Testis (tissue), 3 donors: Measurements from ENCODE around the gene COPS9. TPM values are rescaled to one million over a fixed set of nuclear protein-coding genes. Genes with fewer than 3 reads are reported as not detected.

Experiments used
- DNase-seq: peaks from one replicate; pipeline ENCODE4 v3.0.0-alpha.2; 2019
- H3K27ac ChIP-seq, 2 donors: fragments of 200-600 bp; sonication (generic); one replicate each; pipeline ENCODE4 v1.5.1; 2019
- H3K27me3 ChIP-seq: fragments of 200-600 bp; sonication (generic); one replicate; pipeline ENCODE4 v1.5.1; 2019
- H3K36me3 ChIP-seq: fragments of 200-600 bp; sonication (generic); one replicate; pipeline ENCODE4 v1.5.1; 2017; ENCODE audit warnings: low read depth; ENCODE audit errors: missing control alignments
- H3K4me1 ChIP-seq: fragments of 200-600 bp; sonication (generic); one replicate; pipeline ENCODE4 v1.5.1; 2019
- H3K4me3 ChIP-seq, 2 donors: fragments of 200-600 bp; sonication (generic); one replicate each; pipeline ENCODE4 v1.5.1; 2017 to 2019
- H3K9me3 ChIP-seq: fragments of 200-600 bp; sonication (generic); one replicate; pipeline ENCODE4 v1.5.1; 2017
- CTCF ChIP-seq, 3 experiments: fragments of 450-650 bp in 2 of 3; fragments of 200-600 bp in 1 of 3; sonication (generic) in 1 of 3; IDR thresholded peaks; one replicate each; pipeline ENCODE4 v1.5.1; 2016 to 2019; ENCODE audit warnings: antibody characterized with exemption in 3 of 3, mild to moderate bottlenecking in 2 of 3, moderate library complexity in 1 of 3
- POLR2A ChIP-seq: fragments of 450-650 bp; IDR thresholded peaks from one replicate; pipeline ENCODE4 v1.6.1; 2017; ENCODE audit warnings: antibody characterized with exemption, mild to moderate bottlenecking, moderate library complexity
- WGBS, 2 donors: methylation state at CpG; one replicate each; pipeline ENCODE4 v1.1.5; 2018; 5-methylcytosine and 5-hydroxymethylcytosine counted together
- intact Hi-C: fragments of 100-400 bp; cut with DNase I; formaldehyde crosslinking; loops from one replicate; pipeline ENCODE4 v1.15.1; 2023; ENCODE audit warnings: low total_unique reads
- polyA plus RNA-seq: library from polyadenylated mRNA; stranded (reverse); fragments of 350-450 nt; fragmentation: Illumina TruSeq; extraction: RNeasy Lipid Tissue Mini Kit (QIAGEN cat#74804); gene quantifications from one replicate; pipeline ENCODE4 v1.2.3, GENCODE V29; 2014; ENCODE audit warnings: low read depth, low replicate concordance; ENCODE audit not compliant: insufficient read depth
- total RNA-seq, 2 donors: library from RNA; depleted of rRNA; stranded (reverse); fragments of >200 nt; gene quantifications; one replicate each; pipeline ENCODE4 v1.2.3, GENCODE V29; 2016

COPS9 gene
- total and polyA plus RNA-seq, 3 donors from 2014 or later: 167 to 201 (median 170) TPM

- Histone ChIP-seq H3K9me3 (no peaks in the 10 kb centered on the region), H3K27me3 (no peaks in the 10 kb centered on the region), H3K4me3 (no peak overlapping the region), H3K4me1 (no peaks in the 10 kb centered on the region), H3K27ac (no peak overlapping the region), H3K36me3 (no peaks in the 10 kb centered on the region)
- intact Hi-C loops: no loop called here
- TF ChIP-seq POLR2A: no peak
- TF ChIP-seq CTCF (IDR thresholded peaks at IDR 0.05): peak; percentile 81 to 92 (median 90)
- peak; percentile 76 for DNase-seq
- 56 to 63% methylated on average over 21 to 36 of the region's 36 CpGs for WGBS, 2 donors
Observed at GRCh38 chr2:240143801-240144648, 7.9 kb upstream of the COPS9 start.

- Histone ChIP-seq H3K4me1 (no peaks in the 10 kb centered on the region), H3K27ac (no peak overlapping the region), H3K4me3 (no peak overlapping the region), H3K27me3 (no peaks in the 10 kb centered on the region), H3K36me3 (no peaks in the 10 kb centered on the region), H3K9me3 (no peaks in the 10 kb centered on the region)
- 72 to 83% methylated on average over 6 of the region's 6 CpGs for WGBS, 2 donors
- intact Hi-C loops: no loop called here
- TF ChIP-seq POLR2A (no peak), CTCF (IDR thresholded peaks at IDR 0.05) (no peak)
- no peak for DNase-seq
Observed at GRCh38 chr2:240143276-240143675, 7.2 kb upstream of the COPS9 start.

- DNase-seq: no peak
- Histone ChIP-seq H3K27ac (no peak overlapping the region), H3K27me3 (no peaks in the 10 kb centered on the region), H3K4me1 (no peaks in the 10 kb centered on the region), H3K9me3 (no peaks in the 10 kb centered on the region), H3K4me3 (no peak overlapping the region), H3K36me3 (no peaks in the 10 kb centered on the region)
- WGBS, 2 donors: 90 to 93% methylated on average over 5 of the region's 5 CpGs
- TF ChIP-seq POLR2A (no peak), CTCF (IDR thresholded peaks at IDR 0.05) (no peak)
- intact Hi-C loops: no loop called here
Observed at GRCh38 chr2:240142859-240143258, 6.8 kb upstream of the COPS9 start.

- no peak overlapping the region for H3K4me3 ChIP-seq
- no peaks in the 10 kb centered on the region for H3K27me3 ChIP-seq
- H3K36me3 ChIP-seq: no peaks in the 10 kb centered on the region
- 86 to 90% methylated on average over 16 of the region's 16 CpGs for WGBS, 2 donors
- H3K4me1 ChIP-seq: no peaks in the 10 kb centered on the region
- H3K27ac ChIP-seq: no peak overlapping the region
- DNase-seq: no peak
- intact Hi-C loops: no loop called here
- no peak for TF ChIP-seq POLR2A
- TF ChIP-seq CTCF (IDR thresholded peaks at IDR 0.05): no peak
- no peaks in the 10 kb centered on the region for H3K9me3 ChIP-seq
Observed at GRCh38 chr2:240142256-240142775, 6.2 kb upstream of the COPS9 start.

- DNase-seq: no peak
- intact Hi-C loops: no loop called here
Observed at GRCh38 chr2:240141736-240142135, 5.6 kb upstream of the COPS9 start.

More at GRCh38 chr2:240141736-240142135, 5.6 kb upstream of the COPS9 start:
- H3K4me1 ChIP-seq: peaks cover 3% of the 10 kb centered on the region
- no peaks in the 10 kb centered on the region for H3K27me3 ChIP-seq
- TF ChIP-seq CTCF (IDR thresholded peaks at IDR 0.05) (no peak), POLR2A (no peak)
- H3K4me3 ChIP-seq: no peak overlapping the region
- H3K36me3 ChIP-seq: no peaks in the 10 kb centered on the region
- H3K27ac ChIP-seq: no peak overlapping the region
- whole genome bisulfite sequencing, 2 donors: 89 to 90% methylated on average over 12 to 14 of the region's 14 CpGs
- no peaks in the 10 kb centered on the region for H3K9me3 ChIP-seq
